Measurements from ENCODE around the gene SMG7. TPM values are rescaled to one million over a fixed set of nuclear protein-coding genes. Genes with fewer than 3 reads are reported as not detected.

Gene SMG7
- polyA plus RNA-seq, 2 of the 4 experiments (the other 2 are of a cell fraction), result 27.2 to 51.3 TPM

DNA sequence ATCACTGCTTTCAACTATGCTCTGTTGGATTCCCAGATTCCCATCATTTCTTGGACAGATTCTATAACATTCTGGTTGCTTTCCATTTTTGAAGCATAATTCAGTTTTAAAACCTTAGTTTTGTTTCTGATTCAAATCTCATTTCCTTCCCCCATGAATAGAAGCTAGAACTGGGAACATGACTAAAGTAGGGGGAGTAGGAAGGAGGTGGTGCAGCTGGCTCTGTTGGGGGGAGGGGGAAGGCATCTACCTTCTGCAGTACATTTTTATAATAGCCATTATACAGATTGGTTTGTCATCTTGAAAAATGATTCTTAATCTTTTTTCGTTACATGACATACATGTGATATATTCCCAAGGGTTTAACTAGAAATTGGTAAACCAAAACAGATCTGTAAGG lies 48.1 kb downstream of the SMG7 start:
- H3K27ac ChIP-seq, result no peak overlapping the region
- no peak for ATAC-seq
- no peak for DNase-seq (ENCODE audit: low read depth in 1 of 2, low spot score in 1 of 2)
- ChIA-PET POLR2A (no interaction called here), CTCF (no interaction called here)
- WGBS (ENCODE audit: missing lambda C conversion rate), result 98% methylated on average over 1 of the region's 1 CpG
- H3K4me1 ChIP-seq, result peaks cover 16% of the 10 kb centered on the region; the same call in 2 of the 3 replicates
- H3K9me3 ChIP-seq, result no peaks in the 10 kb centered on the region
- no peak for FAIRE-seq
- H3K4me3 ChIP-seq, result no peak overlapping the region
- H3K4me2 ChIP-seq, result no peak overlapping the region
- TF ChIP-seq, protein P1, sequence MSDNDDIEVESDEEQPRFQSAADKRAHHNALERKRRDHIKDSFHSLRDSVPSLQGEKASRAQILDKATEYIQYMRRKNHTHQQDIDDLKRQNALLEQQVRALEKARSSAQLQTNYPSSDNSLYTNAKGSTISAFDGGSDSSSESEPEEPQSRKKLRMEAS (IDR thresholded peaks at IDR 0.05), result no peak
- no peak for TF ChIP-seq GATA3 (IDR thresholded peaks at IDR 0.05; ENCODE audit: borderline replicate concordance)
- TF ChIP-seq HEYL (CRISPR knock-in tag; IDR thresholded peaks at IDR 0.05), result no peak
- TF ChIP-seq HDAC2 (IDR thresholded peaks at IDR 0.05), result no peak
- TF ChIP-seq POLR2A (IDR thresholded peaks at IDR 0.05; ENCODE audit: low read length), result no peak
- TF ChIP-seq BHLHE40 (IDR thresholded peaks at IDR 0.05; ENCODE audit: low read depth, low read length), result no peak
- TF ChIP-seq NFE2L2 (conservative IDR thresholded peaks at IDR 0.05; ENCODE audit: low read length), result no peak

GRCh38 chr1:183522104-183522503 lies 49.8 kb downstream of the SMG7 start:
- Histone ChIP-seq H3K27ac (no peak overlapping the region), H3K4me3 (no peak overlapping the region), H3K9me3 (no peaks in the 10 kb centered on the region), H3K4me1 (0 out of 3 replicates have a peak, but pooled peaks cover 6% of the 10 kb centered on the region), H3K4me2 (no peak overlapping the region)
- DNase-seq (ENCODE audit: low read depth in 1 of 2, low spot score in 1 of 2) (no peak), FAIRE-seq (no peak), ATAC-seq (no peak)
- ChIA-PET CTCF (interaction anchor here (0.9 to 1.2 kb wide), 3 partner anchors 11 to 241 kb away, joined by 3 to 4 read pairs (median 3); no protein-coding TSS in a partner anchor), POLR2A (no interaction called here)
- TF ChIP-seq RAD21 (conservative IDR thresholded peaks at IDR 0.05 in 1 of 2, IDR thresholded peaks at IDR 0.05 in 1 of 2), result no peak
- TF ChIP-seq, protein P2, sequence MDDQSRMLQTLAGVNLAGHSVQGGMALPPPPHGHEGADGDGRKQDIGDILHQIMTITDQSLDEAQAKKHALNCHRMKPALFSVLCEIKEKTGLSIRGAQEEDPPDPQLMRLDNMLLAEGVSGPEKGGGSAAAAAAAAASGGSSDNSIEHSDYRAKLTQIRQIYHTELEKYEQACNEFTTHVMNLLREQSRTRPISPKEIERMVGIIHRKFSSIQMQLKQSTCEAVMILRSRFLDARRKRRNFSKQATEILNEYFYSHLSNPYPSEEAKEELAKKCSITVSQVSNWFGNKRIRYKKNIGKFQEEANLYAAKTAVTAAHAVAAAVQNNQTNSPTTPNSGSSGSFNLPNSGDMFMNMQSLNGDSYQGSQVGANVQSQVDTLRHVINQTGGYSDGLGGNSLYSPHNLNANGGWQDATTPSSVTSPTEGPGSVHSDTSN (IDR thresholded peaks at IDR 0.05), result no peak
- TF ChIP-seq NFE2L2 (conservative IDR thresholded peaks at IDR 0.05; ENCODE audit: low read length), result no peak
- TF ChIP-seq GATA3 (IDR thresholded peaks at IDR 0.05; ENCODE audit: borderline replicate concordance), result no peak
- TF ChIP-seq CBX2 (IDR thresholded peaks at IDR 0.05; ENCODE audit: borderline replicate concordance, low read depth), result no peak
- TF ChIP-seq FOSB (CRISPR knock-in tag; IDR thresholded peaks at IDR 0.05), result no peak
- no peak for TF ChIP-seq MAFK (IDR thresholded peaks at IDR 0.05; ENCODE audit: partially characterized antibody)
- TF ChIP-seq TP53 (CRISPR knock-in tag; IDR thresholded peaks at IDR 0.05), result no peak
- TF ChIP-seq, protein P1 (IDR thresholded peaks at IDR 0.05), result no peak
- 87% methylated on average over 1 of the region's 1 CpG for WGBS (ENCODE audit: missing lambda C conversion rate)

DNA sequence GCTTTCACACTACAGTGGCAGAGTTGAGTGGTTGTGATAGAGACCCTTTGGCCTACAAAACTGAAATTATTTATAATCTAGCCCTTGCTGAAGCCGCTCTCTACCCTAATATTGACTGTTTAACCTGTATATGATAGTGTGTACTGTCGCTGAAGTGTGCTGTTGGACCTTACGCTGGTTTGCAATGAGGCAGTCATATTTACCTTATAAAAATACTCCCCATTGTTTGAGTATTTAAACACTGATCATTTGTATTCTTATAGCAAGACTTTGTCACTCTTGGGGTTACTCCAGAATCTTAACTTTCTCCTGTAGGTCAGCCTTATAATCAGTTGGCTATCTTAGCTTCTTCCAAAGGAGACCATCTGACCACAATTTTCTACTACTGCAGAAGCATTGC lies 56.3 kb downstream of the SMG7 start:
- H3K27ac ChIP-seq, result no peak overlapping the region
- no peaks in the 10 kb centered on the region for H3K9me3 ChIP-seq
- H3K4me2 ChIP-seq, result no peak overlapping the region
- DNase-seq (ENCODE audit: low read depth in 1 of 2, low spot score in 1 of 2) (no peak), ATAC-seq (no peak), FAIRE-seq (no peak)
- ChIA-PET POLR2A (no interaction called here), CTCF (no interaction called here)
- H3K4me3 ChIP-seq, result no peak overlapping the region
- 0 out of 3 replicates have a peak, but pooled peaks cover 6% of the 10 kb centered on the region for H3K4me1 ChIP-seq
- TF ChIP-seq RFX5 (IDR thresholded peaks at IDR 0.05) (no peak), CEBPB (IDR thresholded peaks at IDR 0.05) (no peak), NFE2L2 (conservative IDR thresholded peaks at IDR 0.05; ENCODE audit: low read length) (no peak), SREBF2 (IDR thresholded peaks at IDR 0.05) (no peak), FOSB (CRISPR knock-in tag; IDR thresholded peaks at IDR 0.05) (no peak), EHMT2 (IDR thresholded peaks at IDR 0.05; ENCODE audit: low read depth) (no peak), ZFP36 (IDR thresholded peaks at IDR 0.05; ENCODE audit: borderline replicate concordance, partially characterized antibody) (no peak), FOXS1 (CRISPR knock-in tag; IDR thresholded peaks at IDR 0.05) (no peak), ATOH8 (CRISPR knock-in tag; IDR thresholded peaks at IDR 0.05; ENCODE audit: low read depth) (no peak), JUNB (IDR thresholded peaks at IDR 0.05) (no peak), KDM1A (IDR thresholded peaks at IDR 0.05; ENCODE audit: low read depth) (no peak), HOXB5 (CRISPR knock-in tag; IDR thresholded peaks at IDR 0.05) (no peak)
- TF ChIP-seq, protein P3, sequence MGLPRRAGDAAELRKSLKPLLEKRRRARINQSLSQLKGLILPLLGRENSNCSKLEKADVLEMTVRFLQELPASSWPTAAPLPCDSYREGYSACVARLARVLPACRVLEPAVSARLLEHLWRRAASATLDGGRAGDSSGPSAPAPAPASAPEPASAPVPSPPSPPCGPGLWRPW (IDR thresholded peaks at IDR 0.05), result no peak
- 96% methylated on average over 3 of the region's 3 CpGs for WGBS (ENCODE audit: missing lambda C conversion rate)
